GM19467 (cell line): ENCODE data around the gene NEK2.
"Not testable (repeated sequence)": the region's sequence is repeated elsewhere in the genome, so short reads cannot be mapped to it uniquely, and the experiment has no call there.

Source experiments
- ATAC-seq: cut with Tn5 transposase; IDR thresholded peaks from one replicate; pipeline ENCODE4 v1.9.1; 2021; ENCODE audit warnings: mild to moderate bottlenecking, moderate library complexity; ENCODE audit not compliant: unreplicated experiment

The NEK2 gene

GRCh38 chr1:211695135-211695816, 19.9 kb upstream of the NEK2 start:
- no peak for ATAC-seq

DNA sequence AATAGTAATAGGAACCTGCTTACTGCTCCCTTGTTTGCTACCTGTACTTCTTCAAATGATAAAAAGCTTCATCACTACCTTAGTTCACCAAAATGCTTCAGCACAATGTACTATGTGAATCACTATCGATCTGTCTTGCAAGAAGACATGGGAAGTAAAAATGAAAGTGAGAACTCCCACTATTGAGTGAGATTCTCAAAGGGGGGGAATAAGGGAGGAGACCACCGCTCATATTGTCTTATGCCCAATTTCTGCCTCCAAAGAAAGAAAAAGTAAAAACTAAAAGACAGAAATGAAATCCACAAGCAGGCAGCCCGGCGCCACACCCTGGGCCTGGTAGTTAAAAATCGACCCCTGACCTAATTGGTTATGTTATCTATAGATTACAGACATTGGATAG, 18.5 kb upstream of the NEK2 start:
- not testable (repeated sequence) for ATAC-seq

DNA sequence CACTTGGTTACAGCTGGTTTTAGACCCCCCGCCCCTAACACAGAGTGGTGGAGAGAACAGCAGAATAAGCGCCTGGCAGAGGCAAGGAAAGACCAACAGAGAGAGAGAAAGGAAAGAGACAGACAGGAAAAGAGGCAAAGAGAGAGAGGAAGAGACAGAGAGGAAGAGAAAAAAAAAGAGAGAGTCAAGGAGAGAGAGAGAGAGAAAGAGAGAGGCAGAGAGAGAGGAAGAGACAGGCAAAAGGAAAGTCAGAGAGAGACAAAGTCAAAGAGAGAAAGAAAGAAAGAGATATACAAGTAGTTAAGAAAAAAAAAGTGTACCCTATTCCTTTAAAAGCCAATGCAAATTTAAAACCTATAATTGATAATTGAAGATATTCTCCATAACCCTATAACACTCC, 13.0 kb upstream of the NEK2 start:
- ATAC-seq, result no peak

GRCh38 chr1:211687462-211688215, 12.2 kb upstream of the NEK2 start:
- no peak for ATAC-seq

- no peak for ATAC-seq
Observed at GRCh38 chr1:211685823-211686222, 10.4 kb upstream of the NEK2 start.

DNA sequence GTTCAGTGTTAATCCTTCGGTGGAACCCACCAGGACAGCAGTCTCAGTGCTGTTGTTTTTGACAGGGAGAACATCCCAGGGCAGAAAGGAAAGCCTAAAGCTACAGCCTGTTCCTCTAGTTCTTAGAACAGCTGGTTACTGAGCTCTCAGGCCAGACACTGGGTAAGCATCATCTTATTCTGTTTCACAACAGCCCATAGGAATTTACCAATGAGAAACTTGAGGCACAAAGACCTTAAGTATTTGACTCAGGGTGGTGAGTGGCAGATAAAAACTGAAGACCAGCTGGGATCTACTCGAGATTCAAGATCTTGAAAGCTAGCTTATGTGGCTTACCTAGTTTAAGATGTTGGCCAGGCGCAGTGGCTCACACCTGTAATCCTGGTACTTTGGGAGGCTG, 9.4 kb upstream of the NEK2 start:
- ATAC-seq, result no peak

DNA sequence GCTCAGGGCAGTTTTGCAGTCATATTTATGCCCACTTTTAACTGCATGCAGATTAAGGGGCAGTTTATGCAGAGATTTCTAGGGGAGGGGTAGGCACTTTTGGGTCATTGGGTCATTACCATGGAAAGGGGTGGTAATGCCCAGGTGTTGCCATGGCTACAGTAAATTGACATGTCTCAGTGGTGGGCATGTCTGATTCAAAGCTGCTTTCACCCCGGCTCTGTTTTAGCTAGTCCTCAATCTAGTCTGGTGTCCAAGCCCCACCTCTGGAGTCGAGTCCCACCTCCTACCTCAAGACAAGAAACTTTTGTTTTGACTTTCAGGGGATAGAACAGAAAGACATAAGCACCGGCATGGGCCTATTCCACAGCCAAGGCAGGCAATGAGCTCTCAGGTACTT, 8.9 kb upstream of the NEK2 start:
- ATAC-seq, result no peak

GRCh38 chr1:211683396-211684297, 8.2 kb upstream of the NEK2 start:
- no peak for ATAC-seq

DNA sequence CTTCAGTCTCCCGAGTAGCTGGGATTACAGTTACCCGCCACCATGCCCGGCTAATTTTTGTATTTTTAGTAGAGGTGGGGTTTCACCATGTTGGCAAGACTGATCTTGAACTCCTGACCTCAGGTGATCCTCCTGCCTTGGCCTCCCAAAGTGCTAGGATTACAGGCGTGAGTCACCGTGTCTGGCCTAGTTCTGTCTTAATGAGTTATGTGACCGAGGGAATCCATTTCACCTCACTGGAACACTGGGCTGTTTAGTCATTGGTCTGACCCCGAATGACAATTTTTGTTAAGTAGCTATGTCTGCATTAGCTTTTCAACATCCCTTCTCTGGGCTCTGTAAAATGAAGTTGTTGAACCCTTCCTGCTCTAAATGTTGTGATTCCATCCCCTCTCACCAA, 6.8 kb upstream of the NEK2 start:
- not testable (repeated sequence) for ATAC-seq

GRCh38 chr1:211680752-211681327, 5.4 kb upstream of the NEK2 start:
- peak; percentile 74 for ATAC-seq

DNA sequence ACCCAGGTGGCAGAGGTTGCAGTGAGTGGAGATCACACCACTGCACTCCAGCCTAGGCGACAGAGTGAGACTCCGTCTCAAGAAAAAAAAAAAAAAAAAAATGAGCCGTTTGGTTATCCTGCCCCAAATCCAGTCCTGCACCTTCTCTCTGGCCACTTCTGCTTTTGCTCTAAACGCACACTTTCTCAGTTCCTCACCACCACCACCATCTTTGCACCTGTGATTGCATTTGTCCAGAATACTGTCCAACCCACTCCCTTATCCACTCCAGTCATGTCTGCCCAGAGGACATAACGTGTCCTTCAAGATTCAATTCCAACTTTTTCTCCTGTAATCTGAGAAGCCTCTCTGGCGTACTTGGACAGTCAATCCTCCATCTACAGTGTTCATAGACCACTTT, 2.2 kb upstream of the NEK2 start:
- ATAC-seq, result no peak

DNA sequence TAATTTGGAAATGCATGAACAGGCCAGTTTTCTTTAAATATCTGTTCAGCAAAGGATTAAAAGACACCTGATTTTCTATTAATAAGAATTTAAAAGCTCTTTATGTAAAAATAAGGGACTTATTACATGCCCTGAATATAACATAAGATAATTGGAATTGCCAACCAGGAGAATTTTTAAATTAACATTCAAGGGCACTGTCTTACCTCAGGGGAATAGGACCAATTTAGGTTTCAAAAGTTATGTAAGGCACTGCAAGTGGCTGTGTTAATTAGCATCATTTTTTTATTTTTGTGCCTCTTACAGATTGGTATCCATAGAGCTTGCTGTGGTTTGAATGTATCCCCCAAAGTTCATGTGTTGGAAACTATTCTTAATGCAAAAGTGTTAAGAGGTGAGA, 1.3 kb upstream of the NEK2 start:
- ATAC-seq, result no peak

DNA sequence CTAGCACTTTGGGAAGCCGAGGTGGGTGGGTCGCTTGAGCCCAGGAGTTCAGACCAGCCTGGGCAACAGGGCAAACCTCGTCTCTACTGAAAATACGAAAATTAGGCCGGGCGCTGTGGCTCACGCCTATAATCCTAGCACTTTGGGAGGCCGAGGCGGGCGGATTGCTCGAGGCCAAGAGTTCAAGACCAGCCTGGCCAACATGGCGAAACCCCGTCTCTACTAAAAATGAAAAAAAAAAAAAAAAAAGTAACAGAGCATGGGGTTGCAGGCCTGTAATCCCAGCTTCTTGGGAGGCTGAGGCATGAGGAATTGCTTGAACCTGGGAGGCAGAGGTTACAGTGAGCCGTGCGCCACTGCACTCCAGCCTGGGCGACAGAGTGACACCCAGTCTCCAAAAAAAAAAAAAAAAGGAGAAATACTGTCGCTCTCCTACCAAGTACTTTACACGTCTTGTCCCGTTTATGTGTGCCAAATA, 724 bp upstream of the NEK2 start:
- ATAC-seq, result no peak

DNA sequence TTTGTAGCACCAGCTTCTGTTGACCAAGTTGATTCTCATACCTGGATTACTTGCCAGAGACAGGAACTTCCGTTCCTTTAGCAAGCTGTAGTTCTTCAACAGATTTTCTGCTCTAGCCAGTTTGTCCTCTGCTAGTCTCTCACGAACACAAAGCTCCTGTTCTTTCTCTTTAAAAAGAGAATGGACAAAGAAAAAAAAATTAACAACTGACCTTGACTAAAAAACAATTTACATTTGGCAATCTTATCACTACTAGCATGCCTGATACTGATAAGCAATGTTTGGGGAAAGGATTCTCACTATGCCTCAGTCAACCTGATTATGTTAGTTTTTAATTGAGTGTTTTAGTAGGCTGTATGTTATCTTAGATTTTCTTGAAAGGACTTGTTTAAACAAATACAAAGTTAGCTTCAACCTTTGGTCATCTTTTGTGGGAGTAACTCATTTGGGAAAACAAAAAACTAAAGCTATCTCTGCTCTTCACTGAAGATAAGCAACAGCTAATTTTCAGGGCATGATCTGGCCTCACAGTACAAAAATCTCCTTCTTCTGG, 8.3 kb downstream of the NEK2 start:
- ATAC-seq, result no peak

DNA sequence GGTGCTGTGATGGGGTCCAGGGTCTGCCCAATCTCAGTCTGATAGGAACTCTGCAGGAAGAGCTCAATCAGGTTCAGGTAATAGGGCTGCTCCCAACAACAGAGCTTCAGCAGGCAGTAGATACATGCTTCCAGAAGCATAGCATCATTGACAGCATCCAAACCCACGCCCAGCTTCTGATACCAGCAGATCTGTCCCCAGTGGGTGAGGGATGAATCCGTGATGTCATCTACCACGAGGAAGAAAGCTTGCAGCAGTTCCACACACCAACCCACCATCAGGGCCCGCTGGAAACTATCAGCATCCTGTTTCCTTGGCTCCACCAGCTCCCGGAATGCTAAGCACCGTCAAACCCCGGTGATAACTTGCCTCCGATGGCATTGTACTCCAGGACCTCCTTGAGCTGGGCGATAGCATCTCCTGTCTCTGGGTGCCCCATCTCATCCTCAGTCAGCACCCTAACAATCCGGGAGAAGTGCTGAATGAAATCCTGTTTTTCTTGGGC, 14.7 kb downstream of the NEK2 start:
- no peak for ATAC-seq

DNA sequence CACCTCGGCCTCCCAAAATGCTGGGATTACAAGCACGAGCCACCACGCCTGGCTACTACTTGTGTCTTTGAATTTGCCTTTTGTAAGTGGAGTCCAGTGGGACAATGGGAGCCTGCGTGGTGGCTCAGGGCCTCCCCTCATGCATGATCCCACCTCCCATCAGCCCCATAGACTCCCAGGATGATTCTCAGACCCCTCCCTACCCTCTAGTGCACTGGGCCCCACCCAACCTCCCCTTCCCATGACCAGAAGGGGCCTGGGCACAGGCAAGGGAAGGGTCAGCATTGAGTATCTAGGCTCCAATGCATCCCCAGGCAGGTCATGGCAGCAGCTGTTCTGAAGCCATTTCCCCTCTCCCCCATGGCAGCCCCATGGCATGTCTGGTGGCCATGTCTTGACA, 18.7 kb downstream of the NEK2 start:
- ATAC-seq, result no peak

- peak; percentile 83 for ATAC-seq
Observed at GRCh38 chr1:211654838-211655787, 20.3 kb downstream of the NEK2 start.

- ATAC-seq, result no peak
Observed at GRCh38 chr1:211653959-211654496, 21.4 kb downstream of the NEK2 start.

DNA sequence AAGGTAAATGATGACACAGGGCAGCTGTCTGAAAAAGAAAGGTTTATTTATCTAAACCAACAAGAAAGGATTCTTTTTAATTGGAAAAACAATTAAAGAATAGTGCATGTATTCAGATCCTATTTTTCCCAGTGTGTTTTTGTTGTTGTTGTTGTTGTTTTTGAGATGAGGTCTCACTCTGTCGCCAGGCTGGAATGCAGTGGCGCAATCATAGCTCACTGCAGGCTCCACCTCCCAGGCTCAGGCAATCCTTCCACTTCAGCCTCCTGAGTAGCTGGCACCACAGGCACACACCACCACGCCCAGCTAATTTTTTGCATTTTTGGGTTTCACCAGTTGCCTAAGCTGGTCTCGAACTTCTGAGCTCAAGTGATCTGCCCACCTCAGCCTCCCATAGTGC, 22.1 kb downstream of the NEK2 start:
- ATAC-seq, result no peak
